Measurements from ENCODE around the gene NPC1L1. TPM values are rescaled to one million over a fixed set of nuclear protein-coding genes. Genes with fewer than 3 reads are reported as not detected.

NPC1L1 gene
- total RNA-seq, 1 experiment from 2014 or later, result 0.15 TPM

DNA sequence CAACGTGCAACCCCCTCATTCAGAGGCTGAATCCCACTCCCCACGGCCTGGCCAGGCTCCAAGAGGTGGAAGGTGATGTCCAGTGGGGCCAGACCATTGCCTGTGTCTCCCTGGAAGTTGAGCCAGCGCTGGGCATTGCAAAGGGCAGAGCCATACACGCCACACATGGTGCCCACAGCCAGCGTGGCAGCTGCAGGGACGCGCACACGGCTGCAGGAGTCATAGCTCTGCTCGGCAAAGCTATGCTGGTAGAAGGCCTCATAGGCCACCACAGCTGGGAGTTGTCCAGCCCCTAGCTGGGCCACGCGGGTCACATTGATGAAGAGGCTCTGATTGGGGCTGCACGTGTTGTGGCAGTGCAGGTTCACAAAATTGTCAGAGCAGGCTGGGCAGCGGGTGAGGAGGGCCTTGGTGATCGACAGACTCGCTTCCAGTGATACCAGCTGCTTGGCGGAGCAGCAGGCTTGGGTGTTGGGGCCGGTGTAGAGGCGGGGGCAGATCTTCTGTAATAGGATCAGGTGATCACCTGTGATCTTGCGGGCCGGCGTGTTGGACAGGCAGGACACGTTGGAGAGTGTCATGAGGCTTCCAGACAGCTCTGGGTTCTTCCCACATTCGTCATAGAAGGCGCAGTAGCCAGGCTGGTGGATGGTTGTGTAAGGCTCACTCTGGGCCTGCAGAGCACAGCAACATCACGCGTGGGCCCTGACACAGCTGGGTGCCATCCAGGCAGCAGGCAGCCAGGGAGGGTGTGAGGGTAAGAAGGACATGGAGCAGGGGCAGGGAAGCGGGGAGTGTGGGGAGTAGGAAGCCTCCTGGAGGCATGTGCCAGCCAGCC lies 1.2 kb downstream of the NPC1L1 start:
- TF ChIP-seq, protein P1, sequence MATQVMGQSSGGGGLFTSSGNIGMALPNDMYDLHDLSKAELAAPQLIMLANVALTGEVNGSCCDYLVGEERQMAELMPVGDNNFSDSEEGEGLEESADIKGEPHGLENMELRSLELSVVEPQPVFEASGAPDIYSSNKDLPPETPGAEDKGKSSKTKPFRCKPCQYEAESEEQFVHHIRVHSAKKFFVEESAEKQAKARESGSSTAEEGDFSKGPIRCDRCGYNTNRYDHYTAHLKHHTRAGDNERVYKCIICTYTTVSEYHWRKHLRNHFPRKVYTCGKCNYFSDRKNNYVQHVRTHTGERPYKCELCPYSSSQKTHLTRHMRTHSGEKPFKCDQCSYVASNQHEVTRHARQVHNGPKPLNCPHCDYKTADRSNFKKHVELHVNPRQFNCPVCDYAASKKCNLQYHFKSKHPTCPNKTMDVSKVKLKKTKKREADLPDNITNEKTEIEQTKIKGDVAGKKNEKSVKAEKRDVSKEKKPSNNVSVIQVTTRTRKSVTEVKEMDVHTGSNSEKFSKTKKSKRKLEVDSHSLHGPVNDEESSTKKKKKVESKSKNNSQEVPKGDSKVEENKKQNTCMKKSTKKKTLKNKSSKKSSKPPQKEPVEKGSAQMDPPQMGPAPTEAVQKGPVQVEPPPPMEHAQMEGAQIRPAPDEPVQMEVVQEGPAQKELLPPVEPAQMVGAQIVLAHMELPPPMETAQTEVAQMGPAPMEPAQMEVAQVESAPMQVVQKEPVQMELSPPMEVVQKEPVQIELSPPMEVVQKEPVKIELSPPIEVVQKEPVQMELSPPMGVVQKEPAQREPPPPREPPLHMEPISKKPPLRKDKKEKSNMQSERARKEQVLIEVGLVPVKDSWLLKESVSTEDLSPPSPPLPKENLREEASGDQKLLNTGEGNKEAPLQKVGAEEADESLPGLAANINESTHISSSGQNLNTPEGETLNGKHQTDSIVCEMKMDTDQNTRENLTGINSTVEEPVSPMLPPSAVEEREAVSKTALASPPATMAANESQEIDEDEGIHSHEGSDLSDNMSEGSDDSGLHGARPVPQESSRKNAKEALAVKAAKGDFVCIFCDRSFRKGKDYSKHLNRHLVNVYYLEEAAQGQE (IDR thresholded peaks at IDR 0.05; ENCODE audit: low read depth), result no peak
- TF ChIP-seq POLR2A (IDR thresholded peaks at IDR 0.05; ENCODE audit: borderline replicate concordance, extremely low read depth, insufficient read depth, insufficient read length), result no peak
- TF ChIP-seq TCF7L2 (IDR thresholded peaks at IDR 0.05; ENCODE audit: borderline replicate concordance, extremely low read depth, insufficient read depth, insufficient read length), result no peak
- no peak for TF ChIP-seq SP1 (IDR thresholded peaks at IDR 0.05; ENCODE audit: low read depth)
- TF ChIP-seq, protein P2, sequence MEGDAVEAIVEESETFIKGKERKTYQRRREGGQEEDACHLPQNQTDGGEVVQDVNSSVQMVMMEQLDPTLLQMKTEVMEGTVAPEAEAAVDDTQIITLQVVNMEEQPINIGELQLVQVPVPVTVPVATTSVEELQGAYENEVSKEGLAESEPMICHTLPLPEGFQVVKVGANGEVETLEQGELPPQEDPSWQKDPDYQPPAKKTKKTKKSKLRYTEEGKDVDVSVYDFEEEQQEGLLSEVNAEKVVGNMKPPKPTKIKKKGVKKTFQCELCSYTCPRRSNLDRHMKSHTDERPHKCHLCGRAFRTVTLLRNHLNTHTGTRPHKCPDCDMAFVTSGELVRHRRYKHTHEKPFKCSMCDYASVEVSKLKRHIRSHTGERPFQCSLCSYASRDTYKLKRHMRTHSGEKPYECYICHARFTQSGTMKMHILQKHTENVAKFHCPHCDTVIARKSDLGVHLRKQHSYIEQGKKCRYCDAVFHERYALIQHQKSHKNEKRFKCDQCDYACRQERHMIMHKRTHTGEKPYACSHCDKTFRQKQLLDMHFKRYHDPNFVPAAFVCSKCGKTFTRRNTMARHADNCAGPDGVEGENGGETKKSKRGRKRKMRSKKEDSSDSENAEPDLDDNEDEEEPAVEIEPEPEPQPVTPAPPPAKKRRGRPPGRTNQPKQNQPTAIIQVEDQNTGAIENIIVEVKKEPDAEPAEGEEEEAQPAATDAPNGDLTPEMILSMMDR (IDR thresholded peaks at IDR 0.05 in 2 of 3, conservative IDR thresholded peaks at IDR 0.05 in 1 of 3; ENCODE audit: borderline replicate concordance in 1 of 3, insufficient read depth in 1 of 3, low read depth in 2 of 3, low read length in 2 of 3), result no peak
- no peak for TF ChIP-seq FOSL1 (IDR thresholded peaks at IDR 0.05; ENCODE audit: low read depth)
- no peak for TF ChIP-seq ZNF274 (IDR thresholded peaks at IDR 0.05; ENCODE audit: low read depth, low read length)
- no peak for TF ChIP-seq EZH2 (IDR thresholded peaks at IDR 0.05)
- TF ChIP-seq YY1 (IDR thresholded peaks at IDR 0.05; ENCODE audit: extremely low read depth, insufficient replicate concordance, low read depth, low read length), result no peak
- TF ChIP-seq SIN3A (IDR thresholded peaks at IDR 0.05; ENCODE audit: low read depth), result no peak
- TF ChIP-seq, protein P3, sequence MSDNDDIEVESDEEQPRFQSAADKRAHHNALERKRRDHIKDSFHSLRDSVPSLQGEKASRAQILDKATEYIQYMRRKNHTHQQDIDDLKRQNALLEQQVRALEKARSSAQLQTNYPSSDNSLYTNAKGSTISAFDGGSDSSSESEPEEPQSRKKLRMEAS (IDR thresholded peaks at IDR 0.05), result no peak
- TF ChIP-seq, protein P4, sequence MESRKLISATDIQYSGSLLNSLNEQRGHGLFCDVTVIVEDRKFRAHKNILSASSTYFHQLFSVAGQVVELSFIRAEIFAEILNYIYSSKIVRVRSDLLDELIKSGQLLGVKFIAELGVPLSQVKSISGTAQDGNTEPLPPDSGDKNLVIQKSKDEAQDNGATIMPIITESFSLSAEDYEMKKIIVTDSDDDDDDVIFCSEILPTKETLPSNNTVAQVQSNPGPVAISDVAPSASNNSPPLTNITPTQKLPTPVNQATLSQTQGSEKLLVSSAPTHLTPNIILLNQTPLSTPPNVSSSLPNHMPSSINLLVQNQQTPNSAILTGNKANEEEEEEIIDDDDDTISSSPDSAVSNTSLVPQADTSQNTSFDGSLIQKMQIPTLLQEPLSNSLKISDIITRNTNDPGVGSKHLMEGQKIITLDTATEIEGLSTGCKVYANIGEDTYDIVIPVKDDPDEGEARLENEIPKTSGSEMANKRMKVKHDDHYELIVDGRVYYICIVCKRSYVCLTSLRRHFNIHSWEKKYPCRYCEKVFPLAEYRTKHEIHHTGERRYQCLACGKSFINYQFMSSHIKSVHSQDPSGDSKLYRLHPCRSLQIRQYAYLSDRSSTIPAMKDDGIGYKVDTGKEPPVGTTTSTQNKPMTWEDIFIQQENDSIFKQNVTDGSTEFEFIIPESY (IDR thresholded peaks at IDR 0.05; ENCODE audit: extremely low read depth, insufficient replicate concordance, low read length), result no peak
- no peak for TF ChIP-seq POLR2AphosphoS5 (IDR thresholded peaks at IDR 0.05; ENCODE audit: low read depth, low read length)
- TF ChIP-seq EZH2phosphoT487 (IDR thresholded peaks at IDR 0.05; ENCODE audit: borderline replicate concordance), result no peak
- no peak for TF ChIP-seq JUND (IDR thresholded peaks at IDR 0.05)
- TF ChIP-seq EGR1 (IDR thresholded peaks at IDR 0.05; ENCODE audit: low read depth), result no peak
- TF ChIP-seq RAD21 (IDR thresholded peaks at IDR 0.05; ENCODE audit: low read depth), result no peak
- no peak for TF ChIP-seq SRF (IDR thresholded peaks at IDR 0.05; ENCODE audit: low read depth)
- POLR2A ChIA-PET, result no interaction called here
- Histone ChIP-seq H4K20me1 (ENCODE audit: insufficient read depth) (no peaks in the 10 kb centered on the region), H3K9me3 (ENCODE audit: control insufficient read depth in 1 of 2, insufficient read depth in 1 of 2, low read depth in 1 of 2, low read length in 2 of 2) (no peaks in the 10 kb centered on the region), H3K27me3 (ENCODE audit: insufficient read depth, low read length) (no peaks in the 10 kb centered on the region), H3K36me3 (ENCODE audit: control insufficient read depth in 1 of 2, insufficient read depth in 2 of 2, low read length in 2 of 2) (no peaks in the 10 kb centered on the region), H3K9ac (ENCODE audit: low read length) (no peak overlapping the region), H3K4me3 (replicated peaks in 1 of 2; ENCODE audit: low read depth in 1 of 2, low read length in 2 of 2) (no peak overlapping the region), H3K79me2 (ENCODE audit: insufficient read depth, low read length) (no peaks in the 10 kb centered on the region), H3K27ac (ENCODE audit: low read depth, low read length) (no peak overlapping the region), H2AFZ (ENCODE audit: low read depth, low read length, poor library complexity, severe bottlenecking) (no peak overlapping the region), H3K9me2 (ENCODE audit: insufficient read depth) (no peaks in the 10 kb centered on the region), H3K4me2 (ENCODE audit: low read length) (no peak overlapping the region), H3K4me1 (ENCODE audit: control insufficient read depth in 1 of 2, insufficient read depth in 2 of 2, low read length in 2 of 2) (peaks cover 11% of the 10 kb centered on the region in 2 experiments)
- intact Hi-C loops (cut with micrococcal nuclease), result no loop called here
- RAD21 ChIA-PET (ENCODE audit: low non-redundant PET in 1 of 2, low total read pairs in 2 of 2, uncharacterized antibody in 2 of 2, unreplicated experiment in 2 of 2), result no interaction called here
- no peak for DNase-seq (ENCODE audit: low read depth, low spot score)
- ATAC-seq, result no peak
- CTCF ChIA-PET, result no interaction called here
- BruUV-seq (replicated peaks), result no TSS peak

All from HCT116 (cell line).